SK-N-MC (cell line): ENCODE measurements around the gene AGAP1.

Source experiments
- EZH2 ChIP-seq: fragments of 200-600 bp; sonication (generic); IDR thresholded peaks from one replicate; pipeline ENCODE4 v1.6.1; 2017; ENCODE audit warnings: antibody characterized with exemption
- FOXP2 ChIP-seq: optimal IDR thresholded peaks from 2 replicates; pipeline ENCODE3; 2011; ENCODE audit warnings: mild to moderate bottlenecking, moderate library complexity; ENCODE audit not compliant: insufficient read depth; ENCODE audit errors: extremely low read length, control extremely low read depth
- POLR2AphosphoS5 ChIP-seq: IDR thresholded peaks from 2 replicates; pipeline ENCODE4 v1.6.1; 2012; ENCODE audit warnings: mild to moderate bottlenecking, low read depth, low read length, borderline replicate concordance

GRCh38 chr2:236038096-236038495, 544.3 kb downstream of the AGAP1 start:
- TF ChIP-seq POLR2AphosphoS5 (no peak), EZH2 (no peak), FOXP2 (no peak)
